Chondrocyte (in vitro differentiated cells): ENCODE measurements around the gene VPS8. TPM values are rescaled to one million over a fixed set of nuclear protein-coding genes. Genes with fewer than 3 reads are reported as not detected.

ENCODE experiments used
- DNase-seq: peaks from one replicate; pipeline ENCODE4 v3.0.0; 2021; ENCODE audit warnings: mixed read lengths, low spot score
- H3K27ac Mint-ChIP-seq: one replicate; pipeline ENCODE4 v1.8.0; 2021; ENCODE audit warnings: mild to moderate bottlenecking, moderate library complexity, mixed read lengths; ENCODE audit not compliant: unreplicated experiment
- H3K27me3 Mint-ChIP-seq: 2 replicates; pipeline ENCODE4 v1.8.0; 2021; ENCODE audit warnings: low read depth, mixed read lengths
- H3K36me3 Mint-ChIP-seq: 2 replicates; pipeline ENCODE4 v1.8.0; 2021; ENCODE audit warnings: low read depth, mixed read lengths
- H3K4me1 Mint-ChIP-seq: 2 replicates; pipeline ENCODE4 v1.8.0; 2021; ENCODE audit warnings: low read depth, mild to moderate bottlenecking, mixed read lengths
- H3K4me3 Mint-ChIP-seq: one replicate; pipeline ENCODE4 v1.8.0; 2021; ENCODE audit warnings: mild to moderate bottlenecking, moderate library complexity, mixed read lengths; ENCODE audit not compliant: unreplicated experiment
- H3K9me3 Mint-ChIP-seq: 2 replicates; pipeline ENCODE4 v1.8.0; 2021; ENCODE audit warnings: low read depth, mixed read lengths
- total RNA-seq: library from RNA; stranded (reverse); gene quantifications from 3 replicates; pipeline ENCODE4 v1.2.1, GENCODE V29; 2021
- TF ChIP-seq, protein P1 (sequence below): fragments of 200-600 bp; sonication (generic); IDR thresholded peaks from 2 replicates; pipeline ENCODE4 v1.5.0; 2021; ENCODE audit warnings: antibody characterized with exemption, mild to moderate bottlenecking, moderate library complexity

VPS8 gene
- total RNA-seq, 1 donor from 2014 or later, result 53.7 TPM

DNA sequence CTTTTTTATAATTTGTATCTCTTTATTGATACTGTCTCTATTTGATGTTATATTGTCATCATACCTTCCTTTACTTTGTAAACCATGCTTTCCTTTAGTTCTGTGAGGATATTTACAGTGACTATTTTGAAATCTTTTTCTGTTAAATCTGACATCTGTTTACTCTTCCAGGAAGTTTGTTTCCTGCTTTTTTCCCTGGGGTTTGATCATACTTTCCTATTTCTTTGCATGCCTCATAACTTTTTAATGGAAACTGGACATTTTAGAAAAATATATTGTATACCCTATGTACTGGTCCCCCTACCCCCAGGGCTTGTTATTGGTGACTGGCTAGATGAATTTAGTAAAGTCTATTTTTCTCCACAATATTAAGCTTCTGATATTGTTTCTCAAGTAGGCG, 225.8 kb downstream of the VPS8 start:
- Mint-ChIP-seq H3K27me3 (no peaks in the 10 kb centered on the region), H3K4me3 (no peak overlapping the region), H3K36me3 (peaks cover 7% of the 10 kb centered on the region), H3K9me3 (peaks cover 15% of the 10 kb centered on the region), H3K4me1 (no peaks in the 10 kb centered on the region), H3K27ac (no peak overlapping the region)
- no peak for DNase-seq
- TF ChIP-seq, protein P1, sequence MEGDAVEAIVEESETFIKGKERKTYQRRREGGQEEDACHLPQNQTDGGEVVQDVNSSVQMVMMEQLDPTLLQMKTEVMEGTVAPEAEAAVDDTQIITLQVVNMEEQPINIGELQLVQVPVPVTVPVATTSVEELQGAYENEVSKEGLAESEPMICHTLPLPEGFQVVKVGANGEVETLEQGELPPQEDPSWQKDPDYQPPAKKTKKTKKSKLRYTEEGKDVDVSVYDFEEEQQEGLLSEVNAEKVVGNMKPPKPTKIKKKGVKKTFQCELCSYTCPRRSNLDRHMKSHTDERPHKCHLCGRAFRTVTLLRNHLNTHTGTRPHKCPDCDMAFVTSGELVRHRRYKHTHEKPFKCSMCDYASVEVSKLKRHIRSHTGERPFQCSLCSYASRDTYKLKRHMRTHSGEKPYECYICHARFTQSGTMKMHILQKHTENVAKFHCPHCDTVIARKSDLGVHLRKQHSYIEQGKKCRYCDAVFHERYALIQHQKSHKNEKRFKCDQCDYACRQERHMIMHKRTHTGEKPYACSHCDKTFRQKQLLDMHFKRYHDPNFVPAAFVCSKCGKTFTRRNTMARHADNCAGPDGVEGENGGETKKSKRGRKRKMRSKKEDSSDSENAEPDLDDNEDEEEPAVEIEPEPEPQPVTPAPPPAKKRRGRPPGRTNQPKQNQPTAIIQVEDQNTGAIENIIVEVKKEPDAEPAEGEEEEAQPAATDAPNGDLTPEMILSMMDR, result no peak

DNA sequence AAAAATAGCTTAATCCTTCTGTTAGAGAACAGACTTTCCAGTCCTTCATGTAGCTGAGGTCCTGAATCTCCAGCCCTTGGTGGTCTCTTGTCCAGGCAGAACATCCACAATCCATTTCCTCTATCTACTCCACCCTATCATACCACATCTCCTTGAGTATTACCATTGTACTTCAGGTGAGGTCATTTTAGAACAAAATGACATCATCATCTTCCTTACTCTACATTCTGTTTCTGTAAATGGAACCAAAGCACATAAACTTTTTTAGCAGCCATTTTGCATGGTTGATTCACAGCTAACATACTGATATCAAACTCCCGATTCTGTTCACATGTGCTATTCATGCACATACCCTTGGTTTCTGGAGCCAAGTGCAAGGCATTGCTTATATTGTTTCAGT, 228.5 kb downstream of the VPS8 start:
- peaks cover 12% of the 10 kb centered on the region for H3K9me3 Mint-ChIP-seq
- no peaks in the 10 kb centered on the region for H3K4me1 Mint-ChIP-seq
- peaks cover 5% of the 10 kb centered on the region for H3K36me3 Mint-ChIP-seq
- H3K27ac Mint-ChIP-seq, result no peak overlapping the region
- H3K4me3 Mint-ChIP-seq, result no peak overlapping the region
- TF ChIP-seq, protein P1, result no peak
- no peak for DNase-seq
- no peaks in the 10 kb centered on the region for H3K27me3 Mint-ChIP-seq

DNA sequence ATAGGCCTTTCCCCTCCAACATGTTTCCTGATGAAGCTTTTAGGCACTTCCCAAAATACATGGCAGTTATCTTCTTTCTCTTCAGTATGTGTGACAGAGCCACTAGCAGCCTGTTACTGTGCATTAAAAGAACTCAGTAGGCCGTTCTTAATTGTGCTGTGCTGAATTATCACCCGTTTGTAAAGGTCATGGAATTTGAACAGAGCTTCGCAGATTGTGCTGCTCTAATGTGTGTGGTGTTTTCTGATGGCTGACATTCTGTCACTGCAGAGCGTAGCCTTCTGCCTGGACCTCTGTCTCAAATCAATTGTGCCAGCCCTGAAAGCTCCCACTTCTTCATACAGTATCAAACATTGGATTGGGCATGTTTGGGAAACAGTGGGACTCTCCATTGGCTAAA, 229.6 kb downstream of the VPS8 start:
- Mint-ChIP-seq H3K27me3 (no peaks in the 10 kb centered on the region), H3K27ac (no peak overlapping the region), H3K4me1 (no peaks in the 10 kb centered on the region), H3K9me3 (peaks cover 9% of the 10 kb centered on the region), H3K36me3 (peaks cover 3% of the 10 kb centered on the region), H3K4me3 (no peak overlapping the region)
- no peak for DNase-seq
- TF ChIP-seq, protein P1, result no peak

DNA sequence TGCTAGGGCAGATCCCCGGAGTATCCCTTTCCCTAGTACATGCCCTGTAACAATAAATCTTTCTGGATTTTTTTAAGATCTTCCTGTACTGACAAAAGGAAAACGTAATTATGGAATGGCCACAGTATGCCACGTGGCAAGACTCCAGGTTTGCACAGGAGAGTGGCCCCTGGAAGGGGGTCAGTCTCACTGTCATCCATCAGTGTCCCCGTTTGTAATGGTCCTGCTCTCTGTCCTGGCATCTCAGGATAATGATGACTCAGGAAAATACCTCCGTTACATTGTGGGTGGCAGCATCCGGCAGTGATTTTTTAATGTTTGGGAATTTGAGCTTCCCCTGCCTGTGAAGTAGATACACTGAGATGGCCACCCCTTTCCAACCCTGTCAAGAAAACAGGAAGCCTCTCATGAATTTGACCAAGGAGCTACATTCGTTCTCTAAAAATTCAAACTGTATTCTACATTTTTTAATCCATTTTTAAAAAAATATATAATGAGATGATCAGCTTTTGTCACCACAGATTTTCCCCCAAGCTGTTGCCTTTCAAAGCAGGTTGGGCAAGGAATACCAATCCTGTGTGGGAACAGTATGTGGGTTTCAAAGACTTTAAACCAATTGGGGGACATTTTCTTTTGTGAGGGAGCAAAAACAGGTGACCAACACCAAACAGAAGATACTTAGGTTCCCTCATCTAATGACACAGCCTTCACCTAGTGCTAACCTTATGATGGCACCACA, 230.5 kb downstream of the VPS8 start:
- Mint-ChIP-seq H3K9me3 (peaks cover 3% of the 10 kb centered on the region), H3K36me3 (peaks cover 3% of the 10 kb centered on the region), H3K27me3 (no peaks in the 10 kb centered on the region), H3K4me3 (no peak overlapping the region), H3K27ac (no peak overlapping the region), H3K4me1 (no peaks in the 10 kb centered on the region)
- no peak for DNase-seq
- TF ChIP-seq, protein P1, result no peak

DNA sequence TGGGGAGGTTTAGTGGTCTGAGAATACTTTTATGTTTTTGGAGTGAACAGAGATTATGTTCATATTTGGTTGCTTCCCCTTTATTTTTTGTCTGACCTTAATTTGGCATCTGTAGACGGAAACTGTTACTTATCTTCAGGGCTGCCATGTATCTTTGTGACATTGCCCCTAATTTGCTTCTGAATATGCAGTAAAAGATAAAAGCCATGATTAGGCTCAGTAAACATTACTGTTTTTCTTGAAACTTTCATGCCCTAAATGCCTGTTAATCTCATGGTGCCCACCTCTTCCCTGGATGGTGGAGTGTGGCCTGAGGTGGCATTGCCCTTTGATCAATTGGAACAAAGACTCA, 234.2 kb downstream of the VPS8 start:
- Mint-ChIP-seq H3K4me1 (no peaks in the 10 kb centered on the region), H3K9me3 (no peaks in the 10 kb centered on the region), H3K27me3 (no peaks in the 10 kb centered on the region), H3K36me3 (peaks cover 22% of the 10 kb centered on the region), H3K4me3 (no peak overlapping the region), H3K27ac (no peak overlapping the region)
- no peak for DNase-seq
- TF ChIP-seq, protein P1, result no peak
